ENCODE results near the gene NUDT8.

NUDT8 gene

DNA sequence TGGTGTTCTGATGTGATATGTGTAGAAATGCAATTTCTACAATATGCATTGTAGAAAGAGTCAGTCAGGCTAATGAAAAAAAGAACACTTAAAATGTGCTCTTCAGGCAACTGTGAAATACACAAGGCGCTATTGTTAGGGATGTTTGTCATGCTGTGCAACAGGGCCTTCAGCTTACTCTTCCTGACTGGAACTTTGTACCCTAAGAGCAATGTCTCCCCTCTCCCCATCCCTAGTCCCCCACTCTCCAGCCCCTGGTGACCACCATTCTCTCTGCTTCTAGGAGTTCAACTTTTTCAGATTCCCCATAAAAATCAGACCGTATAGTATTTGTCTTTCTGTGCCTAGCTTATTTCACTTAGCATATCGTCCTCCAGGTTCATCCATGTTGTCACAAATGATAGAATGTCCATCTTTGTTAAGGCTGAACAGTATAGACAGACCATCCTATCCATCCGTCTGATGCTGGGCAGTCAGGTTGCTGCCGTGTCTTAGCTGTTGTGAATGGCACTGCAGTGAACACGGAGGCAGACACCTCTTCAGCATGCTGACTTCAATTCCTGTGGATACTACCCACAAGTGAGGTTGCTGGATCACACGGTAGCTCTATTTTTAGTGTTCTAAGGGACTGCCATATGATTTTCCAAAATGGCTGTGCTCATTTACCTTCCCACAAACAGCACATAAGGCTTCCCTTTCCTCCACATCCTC, 12.3 kb downstream of the NUDT8 start:
- no peak overlapping the region for H3K4me3 ChIP-seq (replicated peaks; ENCODE audit: low read depth, low read length)
- H3K36me3 ChIP-seq (ENCODE audit: control insufficient read depth, insufficient read depth, low read length): peaks cover 4% of the 10 kb centered on the region
- H3K27me3 ChIP-seq (replicated peaks; ENCODE audit: control insufficient read depth, insufficient read depth, low read length): no peaks in the 10 kb centered on the region
- TF ChIP-seq, protein P1, sequence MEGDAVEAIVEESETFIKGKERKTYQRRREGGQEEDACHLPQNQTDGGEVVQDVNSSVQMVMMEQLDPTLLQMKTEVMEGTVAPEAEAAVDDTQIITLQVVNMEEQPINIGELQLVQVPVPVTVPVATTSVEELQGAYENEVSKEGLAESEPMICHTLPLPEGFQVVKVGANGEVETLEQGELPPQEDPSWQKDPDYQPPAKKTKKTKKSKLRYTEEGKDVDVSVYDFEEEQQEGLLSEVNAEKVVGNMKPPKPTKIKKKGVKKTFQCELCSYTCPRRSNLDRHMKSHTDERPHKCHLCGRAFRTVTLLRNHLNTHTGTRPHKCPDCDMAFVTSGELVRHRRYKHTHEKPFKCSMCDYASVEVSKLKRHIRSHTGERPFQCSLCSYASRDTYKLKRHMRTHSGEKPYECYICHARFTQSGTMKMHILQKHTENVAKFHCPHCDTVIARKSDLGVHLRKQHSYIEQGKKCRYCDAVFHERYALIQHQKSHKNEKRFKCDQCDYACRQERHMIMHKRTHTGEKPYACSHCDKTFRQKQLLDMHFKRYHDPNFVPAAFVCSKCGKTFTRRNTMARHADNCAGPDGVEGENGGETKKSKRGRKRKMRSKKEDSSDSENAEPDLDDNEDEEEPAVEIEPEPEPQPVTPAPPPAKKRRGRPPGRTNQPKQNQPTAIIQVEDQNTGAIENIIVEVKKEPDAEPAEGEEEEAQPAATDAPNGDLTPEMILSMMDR (IDR thresholded peaks at IDR 0.05; ENCODE audit: insufficient read depth, low read length, poor library complexity, severe bottlenecking): no peak
- no peak for DNase-seq (ENCODE audit: extremely low read depth, insufficient read length)

DNA sequence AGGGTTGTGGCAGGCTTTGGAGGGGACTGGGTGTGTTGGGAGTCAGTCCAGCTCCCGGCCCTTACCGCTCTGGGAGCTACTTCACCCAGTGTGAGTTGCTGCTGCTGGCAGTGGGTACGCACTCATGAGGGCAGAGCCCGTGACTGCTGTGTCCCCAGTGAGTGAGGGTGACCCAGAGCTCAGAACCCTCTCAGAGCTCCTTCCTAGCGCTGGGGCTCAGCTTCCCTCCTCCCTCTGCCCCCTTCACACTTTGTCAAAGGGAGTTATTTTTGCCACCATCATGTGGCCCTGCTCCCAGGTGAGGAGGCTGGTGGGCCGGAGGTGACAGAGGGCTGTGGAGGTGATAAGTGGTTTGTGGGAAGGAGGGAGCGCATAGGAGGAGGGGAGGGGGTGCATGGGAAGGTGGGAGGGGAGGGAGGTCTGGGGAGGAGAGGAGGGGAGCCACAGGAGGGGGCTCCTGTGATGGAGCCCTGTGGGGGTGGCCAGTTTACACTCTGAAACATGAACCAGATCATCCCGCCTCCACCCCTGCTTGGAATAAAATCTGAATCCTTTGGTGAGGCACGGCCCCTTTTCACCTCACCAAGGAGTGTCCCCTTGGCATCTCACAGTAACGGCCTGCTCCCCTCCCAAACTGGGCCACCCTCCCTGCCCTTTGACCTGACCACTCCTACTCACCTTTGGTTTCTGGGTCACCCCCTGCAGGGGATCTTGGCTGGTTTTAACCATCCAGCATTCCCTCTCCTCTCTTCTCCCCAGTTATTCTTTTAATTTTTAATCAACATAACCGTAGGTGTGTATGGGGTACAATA, 13.1 kb downstream of the NUDT8 start:
- DNase-seq (ENCODE audit: extremely low read depth, insufficient read length): no peak
- H3K4me3 ChIP-seq (replicated peaks; ENCODE audit: low read depth, low read length): no peak overlapping the region
- peaks cover 10% of the 10 kb centered on the region for H3K36me3 ChIP-seq (ENCODE audit: control insufficient read depth, insufficient read depth, low read length)

DNA sequence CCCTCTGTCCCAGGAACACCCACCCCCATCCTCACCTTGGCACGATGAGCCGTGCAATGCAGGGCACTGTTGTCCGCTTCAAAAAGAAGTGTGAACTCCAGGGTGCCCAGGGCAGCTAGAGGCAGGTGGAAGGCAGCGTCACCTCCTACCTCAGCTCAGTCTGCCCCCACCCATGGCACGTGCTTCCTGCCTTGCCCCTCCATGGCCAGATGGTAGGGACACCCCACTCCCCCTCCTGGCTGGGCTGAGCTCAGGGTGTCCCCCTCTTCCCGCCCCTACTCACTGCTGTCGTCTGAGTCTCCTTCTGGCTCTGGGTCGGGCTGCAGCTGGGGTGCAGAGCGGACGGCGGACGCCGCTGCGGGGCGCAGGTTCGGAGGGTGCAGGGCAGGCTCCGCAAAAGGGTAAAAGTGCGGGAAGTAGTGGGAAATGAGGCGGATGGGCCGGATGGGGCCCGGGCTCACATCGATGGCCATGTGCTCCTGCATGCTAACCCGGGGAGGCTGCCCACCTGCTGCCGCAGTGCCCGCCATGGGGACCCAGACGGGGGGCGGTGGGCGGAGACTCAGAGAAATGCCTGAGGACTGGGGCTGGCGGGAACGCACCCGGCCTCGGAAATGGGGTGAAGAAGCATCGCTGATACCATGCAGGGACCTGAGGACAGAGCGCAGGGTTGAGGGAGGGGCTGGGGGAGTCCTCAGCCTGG, 13.9 kb downstream of the NUDT8 start:
- Histone ChIP-seq H3K36me3 (ENCODE audit: control insufficient read depth, insufficient read depth, low read length) (peaks cover 17% of the 10 kb centered on the region), H3K27me3 (replicated peaks; ENCODE audit: control insufficient read depth, insufficient read depth, low read length) (no peaks in the 10 kb centered on the region), H3K4me3 (replicated peaks; ENCODE audit: low read depth, low read length) (no peak overlapping the region)
- DNase-seq (ENCODE audit: extremely low read depth, insufficient read length): no peak
- TF ChIP-seq, protein P1 (IDR thresholded peaks at IDR 0.05; ENCODE audit: insufficient read depth, low read length, poor library complexity, severe bottlenecking): no peak

More for the DNA sequence above, 13.1 kb downstream of the NUDT8 start:
- TF ChIP-seq, protein P1 (IDR thresholded peaks at IDR 0.05; ENCODE audit: insufficient read depth, low read length, poor library complexity, severe bottlenecking): no peak
- H3K27me3 ChIP-seq (replicated peaks; ENCODE audit: control insufficient read depth, insufficient read depth, low read length): no peaks in the 10 kb centered on the region

DNA sequence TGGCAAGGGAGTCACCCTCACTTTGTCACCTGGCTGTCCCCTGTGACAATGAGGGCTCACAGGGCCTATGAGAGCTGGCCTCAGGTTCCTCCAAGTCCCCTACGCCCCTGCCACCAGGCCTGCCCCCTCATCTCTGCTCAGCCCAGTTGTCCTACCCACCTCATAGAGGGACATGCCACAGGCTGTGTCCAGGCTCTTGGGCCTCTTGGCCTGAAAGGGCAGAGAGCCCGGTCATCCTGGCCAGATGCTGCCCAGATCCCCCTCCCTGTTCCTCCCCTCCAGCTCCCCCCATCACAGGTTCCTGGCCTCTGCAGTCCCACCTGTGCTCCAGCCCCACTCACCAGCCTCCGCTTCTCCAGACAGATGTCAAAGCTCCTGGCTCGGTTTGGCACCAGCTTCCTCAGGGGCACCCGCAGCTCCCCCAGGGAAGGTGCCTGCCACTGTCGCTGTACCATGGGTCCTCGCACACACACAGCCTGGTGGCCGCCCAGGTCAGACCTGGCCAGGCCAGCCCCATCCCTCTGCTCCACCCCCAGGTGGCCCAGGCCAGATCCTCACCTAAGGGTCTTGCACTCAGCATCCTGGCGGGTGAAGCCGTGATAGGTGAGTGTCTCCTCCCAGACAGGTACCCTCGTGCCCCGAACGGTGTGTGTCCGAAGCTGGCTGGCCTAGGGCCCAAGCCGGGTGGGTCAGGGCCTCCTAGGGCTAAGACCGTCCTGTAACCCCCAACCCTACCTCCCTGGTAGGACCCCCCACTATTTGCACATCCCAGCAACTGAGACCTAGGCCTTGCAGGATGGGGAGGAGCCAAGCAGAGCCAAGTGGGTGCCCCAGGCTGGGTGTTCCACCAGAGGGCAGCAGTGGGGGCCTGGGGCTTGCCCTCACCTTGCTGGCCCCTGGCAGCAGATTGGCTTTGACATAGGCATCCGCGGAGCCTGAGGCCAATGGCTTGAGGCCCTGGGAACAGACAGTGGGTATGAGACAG, 14.7 kb downstream of the NUDT8 start:
- Histone ChIP-seq H3K4me3 (replicated peaks; ENCODE audit: low read depth, low read length) (peak overlapping the region; percentile 39), H3K27me3 (replicated peaks; ENCODE audit: control insufficient read depth, insufficient read depth, low read length) (no peaks in the 10 kb centered on the region), H3K36me3 (ENCODE audit: control insufficient read depth, insufficient read depth, low read length) (peaks cover 24% of the 10 kb centered on the region)
- TF ChIP-seq, protein P1 (IDR thresholded peaks at IDR 0.05; ENCODE audit: insufficient read depth, low read length, poor library complexity, severe bottlenecking): peak; percentile 71
- peak; percentile 59 for DNase-seq (ENCODE audit: extremely low read depth, insufficient read length)
